Keratinocyte (primary cell): Measurements from ENCODE around the gene LAMB1. TPM values are rescaled to one million over a fixed set of nuclear protein-coding genes. Genes with fewer than 3 reads are reported as not detected.

Experiments used
- DNase-seq: peaks from one replicate; pipeline ENCODE4 v3.0.0-alpha.2; 2011; ENCODE audit warnings: low read depth, missing footprints, low spot score
- FAIRE-seq: peaks from 2 replicates; lab custom pipeline; 2011; peaks lifted over from hg19 to GRCh38; lab: Jason Lieb, UNC
- H2AFZ ChIP-seq: 2 replicates; pipeline ENCODE4 v1.6.0; 2012; ENCODE audit warnings: low read length, control low read depth, inconsistent platforms; ENCODE audit not compliant: control insufficient read depth
- H3K27ac ChIP-seq: 2 replicates; pipeline ENCODE4 v1.5.1; 2011; ENCODE audit warnings: low read length; ENCODE audit not compliant: control insufficient read depth, insufficient read depth
- H3K27me3 ChIP-seq: 3 replicates; pipeline ENCODE4 v1.6.0; 2011; ENCODE audit warnings: low read length; ENCODE audit not compliant: control insufficient read depth, insufficient read depth; ENCODE audit errors: extremely low read depth
- H3K36me3 ChIP-seq, 2 experiments: 2 replicates in 1 of 2; 3 replicates in 1 of 2; pipeline ENCODE4 v1.5.1; 2011; ENCODE audit warnings: low read length in 2 of 2, mild to moderate bottlenecking in 1 of 2; ENCODE audit not compliant: control insufficient read depth in 2 of 2, insufficient read depth in 2 of 2; ENCODE audit errors: extremely low read depth in 1 of 2
- H3K4me1 ChIP-seq: 3 replicates; pipeline ENCODE4 v1.5.1; 2011; ENCODE audit warnings: low read length; ENCODE audit not compliant: control insufficient read depth, insufficient read depth; ENCODE audit errors: extremely low read depth
- H3K4me2 ChIP-seq: 3 replicates; pipeline ENCODE4 v1.6.0; 2011; ENCODE audit warnings: low read depth, low read length; ENCODE audit not compliant: control insufficient read depth, insufficient read depth; ENCODE audit errors: extremely low read depth
- H3K4me3 ChIP-seq, 3 experiments: fragments of 200-600 bp in 1 of 3; sonication (generic) in 1 of 3; 2 replicates in 2 of 3; 3 replicates in 1 of 3; pipeline ENCODE4 v1.5.1; 2011 to 2016; ENCODE audit warnings: low read length in 3 of 3, mild to moderate bottlenecking in 3 of 3, control low read depth in 2 of 3, inconsistent platforms in 1 of 3, low read depth in 1 of 3, mixed read lengths in 1 of 3, mixed run types in 1 of 3, moderate library complexity in 1 of 3; ENCODE audit not compliant: control insufficient read depth in 2 of 3, insufficient read depth in 2 of 3; ENCODE audit errors: extremely low read depth in 1 of 3
- H3K79me2 ChIP-seq: 2 replicates; pipeline ENCODE4 v1.6.0; 2012; ENCODE audit warnings: low read length; ENCODE audit not compliant: control insufficient read depth, insufficient read depth
- H3K9ac ChIP-seq: 3 replicates; pipeline ENCODE4 v1.6.0; 2011; ENCODE audit warnings: low read length; ENCODE audit not compliant: control insufficient read depth, insufficient read depth; ENCODE audit errors: extremely low read depth
- H3K9me1 ChIP-seq: 3 replicates; pipeline ENCODE4 v1.6.0; 2011; ENCODE audit warnings: low read length; ENCODE audit not compliant: control insufficient read depth, insufficient read depth; ENCODE audit errors: extremely low read depth
- H3K9me3 ChIP-seq: 2 replicates; pipeline ENCODE4 v1.5.1; 2012; ENCODE audit warnings: low read depth, low read length; ENCODE audit not compliant: control insufficient read depth
- H4K20me1 ChIP-seq: 3 replicates; pipeline ENCODE4 v1.6.0; 2011; ENCODE audit warnings: low read length; ENCODE audit not compliant: control insufficient read depth, insufficient read depth; ENCODE audit errors: extremely low read depth
- CTCF ChIP-seq, 3 experiments: IDR thresholded peaks in 1 of 3; conservative IDR thresholded peaks in 1 of 3; optimal IDR thresholded peaks in 1 of 3; 2 replicates in 2 of 3; 3 replicates in 1 of 3; pipeline versions ENCODE3 to v1.5.1; 2011; ENCODE audit warnings: low read length in 3 of 3, mild to moderate bottlenecking in 3 of 3, moderate library complexity in 2 of 3, control low read depth in 1 of 3, inconsistent platforms in 1 of 3; ENCODE audit not compliant: insufficient read depth in 2 of 3; ENCODE audit errors: extremely low read depth in 1 of 3
- EZH2 ChIP-seq: IDR thresholded peaks from one replicate; pipeline ENCODE4 v1.6.1; 2012; ENCODE audit warnings: inconsistent platforms, mild to moderate bottlenecking, low read length, moderate library complexity
- dilution Hi-C: fragments of 300-500 bp; cut with MboI; formaldehyde crosslinking; loops from one replicate; pipeline ENCODE4 v1.7.0; 2020; ENCODE audit warnings: low sequenced_read_pairs; ENCODE audit not compliant: extremely low pct_ligation_motif_present
- polyA plus RNA-seq, 5 experiments: library from polyadenylated mRNA; depleted of rRNA in 3 of 5; stranded (reverse) in 3 of 5; stranded (forward) in 1 of 5; unstranded in 1 of 5; fragments of >200 nt; gene quantifications; 1 replicate in 1 of 5; 2 replicates in 3 of 5; 3 replicates in 1 of 5; pipeline versions ENCODE4 v1.2.1 to v1.2.3, GENCODE V29; 2011 to 2012; ENCODE audit warnings: missing spikeins in 2 of 5, low read depth in 1 of 5, low replicate concordance in 1 of 5

Gene LAMB1
- polyA plus RNA-seq, 1 donor (not counting 4 experiments of a cell fraction or from before 2014, with no cell fraction given), result 97.9 TPM

- dilution Hi-C loops, result no loop called here
- Histone ChIP-seq H3K27me3 (no peaks in the 10 kb centered on the region), H2AFZ (no peak overlapping the region), H3K27ac (no peak overlapping the region), H4K20me1 (no peaks in the 10 kb centered on the region), H3K9me3 (no peaks in the 10 kb centered on the region), H3K9me1 (no peaks in the 10 kb centered on the region), H3K4me1 (no peaks in the 10 kb centered on the region), H3K79me2 (peaks cover under 1% of the 10 kb centered on the region), H3K9ac (no peak overlapping the region), H3K4me2 (no peak overlapping the region), H3K36me3 (peaks cover 16 to 27% of the 10 kb centered on the region in 2 experiments), H3K4me3 (no peak overlapping the region)
- FAIRE-seq (no peak), DNase-seq (no peak)
- TF ChIP-seq EZH2 (no peak), CTCF (optimal IDR thresholded peaks at IDR 0.05 in 1 of 3, IDR thresholded peaks at IDR 0.05 in 1 of 3, conservative IDR thresholded peaks at IDR 0.05 in 1 of 3; ENCODE audit: extremely low read depth in 1 of 3, insufficient read depth in 2 of 3, low read length in 3 of 3) (peak in 1 of 3 experiments; percentile 7)
Observed at GRCh38 chr7:107982918-107983389, 20.0 kb downstream of the LAMB1 start.

GRCh38 chr7:107982042-107982840, 20.7 kb downstream of the LAMB1 start:
- dilution Hi-C loops, result no loop called here
- H3K79me2 ChIP-seq, result no peaks in the 10 kb centered on the region
- H3K27ac ChIP-seq, result no peak overlapping the region
- no peak overlapping the region for H3K4me3 ChIP-seq
- H3K36me3 ChIP-seq, result peaks cover 15 to 30% of the 10 kb centered on the region in 2 experiments
- H3K27me3 ChIP-seq, result no peaks in the 10 kb centered on the region
- FAIRE-seq (no peak), DNase-seq (no peak)
- no peak for TF ChIP-seq EZH2
- no peak overlapping the region for H2AFZ ChIP-seq
- no peaks in the 10 kb centered on the region for H3K4me1 ChIP-seq
- no peak overlapping the region for H3K9ac ChIP-seq
- no peaks in the 10 kb centered on the region for H4K20me1 ChIP-seq
- H3K9me1 ChIP-seq, result no peaks in the 10 kb centered on the region
- H3K9me3 ChIP-seq, result no peaks in the 10 kb centered on the region
- no peak overlapping the region for H3K4me2 ChIP-seq
